ENCODE results near the gene ABTB2.
A peak's percentile ranks its signal among the peaks of the same experiment; 100 is the strongest.

Gene ABTB2

DNA sequence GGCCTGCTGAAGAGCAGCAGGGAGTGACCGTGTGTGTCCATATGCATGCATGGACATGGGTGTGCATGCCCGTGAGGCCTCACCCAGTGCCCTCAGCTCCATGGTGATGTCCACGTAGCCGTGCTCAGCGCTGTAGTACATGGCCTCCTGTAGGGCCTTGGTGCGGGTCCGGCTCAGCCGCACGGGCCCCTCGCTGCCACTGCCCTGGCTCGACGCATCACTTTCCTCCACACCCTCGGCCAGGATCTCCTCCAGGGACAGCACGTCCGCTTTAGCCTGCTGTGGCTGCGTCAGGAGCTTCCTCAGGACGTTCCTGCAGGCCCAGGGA, 195.4 kb downstream of the ABTB2 start:
- no peak for DNase-seq

DNA sequence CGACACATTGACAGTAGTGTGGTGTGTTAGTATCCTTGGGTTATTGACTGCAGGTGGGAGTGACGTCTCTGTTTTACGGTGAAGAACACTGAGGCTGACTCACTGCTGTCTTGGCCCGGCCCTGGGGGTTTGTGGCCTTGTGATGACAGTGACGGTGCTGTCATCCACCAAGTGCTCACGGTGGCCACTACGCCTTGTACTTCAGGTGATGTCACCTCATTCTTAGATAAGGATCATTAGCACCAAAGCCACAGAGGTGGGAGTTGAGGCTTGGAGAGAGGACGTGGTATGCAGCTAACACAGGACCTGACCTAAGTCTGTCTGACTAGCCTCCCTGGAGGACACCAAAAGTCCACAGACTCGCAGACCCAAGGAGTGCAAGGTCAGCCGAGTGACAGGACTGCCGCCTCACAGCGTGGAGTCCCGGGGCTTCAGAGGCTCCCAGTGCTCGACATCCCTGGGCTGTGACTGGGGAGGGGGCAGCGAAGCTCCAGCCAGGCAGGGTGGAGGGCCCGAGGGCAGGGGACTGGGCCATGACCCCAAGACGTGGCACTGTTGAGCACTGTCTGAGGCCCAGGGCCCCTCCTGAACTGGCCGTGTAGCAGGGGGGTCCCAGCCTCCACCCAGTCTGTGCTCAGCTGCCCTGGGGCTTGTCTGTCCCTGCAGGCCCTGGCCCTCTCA, 195.9 kb downstream of the ABTB2 start:
- DNase-seq, result peak; percentile 22 to 26

DNA sequence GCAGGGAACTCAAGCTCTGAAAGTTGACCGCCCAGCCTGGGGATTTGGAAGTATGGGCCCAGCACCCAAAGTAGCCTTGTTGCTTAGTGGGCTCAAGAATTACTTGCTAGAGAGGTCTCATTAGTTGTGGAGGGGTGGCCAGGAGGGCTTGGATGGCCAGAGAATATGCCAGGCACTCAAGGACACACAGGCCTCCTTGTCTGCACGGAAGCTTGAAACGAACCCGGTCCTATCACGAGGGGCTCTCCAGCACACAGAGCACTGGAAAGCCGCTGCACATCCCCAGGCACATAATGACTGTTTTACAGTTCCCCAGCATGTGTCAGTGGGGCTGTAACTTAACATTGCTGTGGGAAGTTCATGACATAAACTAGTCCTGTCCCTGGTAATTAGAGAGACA, 196.4 kb downstream of the ABTB2 start:
- no peak for DNase-seq

DNA sequence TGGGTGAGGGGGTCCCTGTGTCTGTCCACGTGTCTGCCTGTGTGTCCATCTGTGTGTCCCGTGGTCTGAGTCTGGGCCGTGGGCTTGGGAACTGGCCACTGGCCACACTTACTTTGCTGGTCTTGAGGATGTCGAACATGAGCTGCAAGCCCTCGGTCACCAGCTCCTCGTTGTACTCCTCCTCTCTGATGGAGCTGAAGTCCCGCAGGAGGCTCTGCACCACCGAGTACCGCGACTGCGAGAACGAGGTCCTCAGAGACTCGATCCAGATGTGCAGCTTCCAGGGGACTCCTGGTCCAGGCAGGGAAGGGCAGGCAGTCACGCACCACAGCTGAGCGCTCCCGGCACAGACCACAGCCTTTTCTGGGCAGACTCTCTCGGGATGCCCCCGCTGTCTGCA, 197.0 kb downstream of the ABTB2 start:
- DNase-seq, result no peak

DNA sequence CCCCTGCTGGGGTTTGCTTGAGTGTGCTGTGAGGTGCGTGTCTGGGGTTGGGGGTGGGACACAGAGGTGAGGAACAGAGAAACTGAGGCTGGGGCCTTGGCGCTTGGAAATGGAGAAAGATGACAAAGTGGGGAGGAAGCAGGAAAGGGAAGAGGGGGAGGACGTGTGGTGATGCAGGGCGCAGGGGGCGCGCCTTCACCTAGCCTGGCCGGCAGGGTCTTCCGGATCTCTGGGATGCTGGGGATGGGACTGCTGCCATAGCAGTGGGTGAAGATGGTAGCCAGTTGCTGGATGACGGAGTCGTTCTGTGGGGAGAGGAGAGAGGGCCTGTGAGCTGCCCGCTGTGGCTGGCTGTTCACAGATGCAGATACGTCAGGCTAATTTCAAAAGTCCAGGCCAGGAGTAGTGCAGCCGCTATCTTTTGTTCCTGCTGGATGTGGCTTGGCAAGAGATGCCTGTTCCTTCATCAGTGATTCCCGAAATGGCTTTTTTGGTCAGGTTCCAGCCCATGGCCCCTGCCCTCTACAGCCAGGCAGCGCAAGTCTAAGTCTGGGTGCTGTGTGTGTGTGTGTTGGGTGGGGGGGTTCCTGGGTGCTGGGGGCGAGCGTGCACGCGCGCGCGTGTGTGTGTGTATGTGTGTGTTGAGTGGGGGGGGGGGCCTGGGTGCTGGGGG, 197.6 kb downstream of the ABTB2 start:
- no peak for DNase-seq

DNA sequence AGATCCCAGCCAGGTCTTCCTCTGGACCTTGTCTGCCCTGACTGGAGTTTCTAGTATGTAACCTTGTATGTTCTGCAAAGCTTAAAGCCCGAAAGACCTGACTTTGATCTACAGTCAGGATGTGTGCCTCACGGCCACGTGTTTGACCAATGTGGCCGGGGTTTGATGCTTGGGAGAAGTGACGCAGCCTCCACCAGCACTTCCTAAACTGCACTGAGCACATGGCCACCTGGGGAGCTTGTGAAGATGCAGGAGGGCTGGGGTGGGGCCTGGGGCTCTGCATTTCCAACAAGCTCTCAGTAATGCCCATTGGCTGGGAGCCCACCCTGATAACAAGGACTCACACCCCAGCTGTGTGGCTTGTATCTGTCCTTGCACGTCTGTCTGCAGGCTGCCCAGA, 199.1 kb downstream of the ABTB2 start:
- no peak for DNase-seq

DNA sequence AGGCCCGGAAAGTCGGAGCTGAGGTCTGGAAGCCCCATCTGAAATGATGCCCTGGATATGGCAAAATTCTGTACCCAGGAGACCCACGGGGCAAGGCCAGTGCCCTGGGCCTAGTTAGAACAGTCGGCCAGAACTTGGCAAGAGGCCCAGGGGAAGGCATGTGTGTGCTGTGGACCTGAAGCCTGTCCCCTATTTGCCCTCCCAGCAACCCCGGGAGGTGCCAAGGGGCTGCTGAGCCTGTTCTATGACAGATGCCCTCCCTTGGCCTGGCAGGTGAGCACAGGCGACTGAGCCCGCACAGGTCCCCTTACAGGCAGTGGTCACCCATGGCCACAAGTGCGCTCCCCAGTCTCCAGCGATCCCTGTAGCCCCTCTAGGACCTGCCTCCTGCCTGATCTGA, 200.6 kb downstream of the ABTB2 start:
- no peak for DNase-seq

DNA sequence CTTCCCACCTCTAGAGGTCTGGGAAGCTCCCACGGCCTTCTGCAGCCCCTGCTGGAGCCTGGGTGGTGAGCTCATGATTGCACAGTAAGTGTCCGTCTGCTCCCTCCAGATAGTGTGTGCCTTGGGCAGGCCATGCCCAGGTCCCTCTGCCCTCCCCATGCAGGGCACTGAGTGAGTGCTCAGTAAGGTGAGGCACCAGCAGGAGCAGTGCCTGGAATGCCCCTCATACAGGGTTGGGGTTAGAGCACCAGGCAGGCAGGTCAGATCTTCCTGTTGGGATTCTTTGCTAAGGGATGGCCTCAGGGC, 202.1 kb downstream of the ABTB2 start:
- DNase-seq, result no peak

DNA sequence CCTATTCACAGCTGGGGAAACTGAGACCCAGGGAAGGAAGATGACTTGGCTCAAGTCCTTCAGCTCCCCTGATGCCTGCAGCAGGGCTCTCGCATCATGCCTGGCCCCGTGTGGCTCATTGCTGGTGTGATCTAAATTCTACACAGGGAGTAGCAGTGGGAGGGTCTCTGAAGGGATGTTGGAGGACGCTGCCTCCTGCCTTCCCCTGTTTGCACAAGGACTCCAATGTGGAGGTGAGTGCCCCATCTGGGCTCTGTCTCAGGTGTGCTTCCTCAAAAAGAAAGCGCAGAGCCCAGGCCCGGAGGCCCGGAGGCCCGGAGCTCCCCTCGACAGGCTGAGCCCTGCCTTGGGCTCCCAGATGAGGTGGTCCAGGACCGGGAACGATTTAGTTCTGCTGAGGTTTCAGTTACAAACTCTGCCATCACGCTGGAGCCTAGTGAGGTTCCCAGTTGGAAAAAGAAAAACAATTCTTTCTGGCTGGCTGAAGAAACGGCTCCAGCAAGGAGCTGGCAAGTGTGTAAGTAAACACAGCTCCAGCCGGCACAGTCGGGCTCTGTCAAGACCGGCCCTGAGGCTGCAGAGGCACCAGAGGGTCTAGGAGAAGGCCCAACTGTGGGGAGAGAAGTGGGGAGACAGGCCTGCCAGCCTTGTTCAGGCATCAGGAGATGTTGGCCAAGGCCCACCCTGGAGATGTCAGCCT, 202.6 kb downstream of the ABTB2 start:
- DNase-seq, result no peak

DNA sequence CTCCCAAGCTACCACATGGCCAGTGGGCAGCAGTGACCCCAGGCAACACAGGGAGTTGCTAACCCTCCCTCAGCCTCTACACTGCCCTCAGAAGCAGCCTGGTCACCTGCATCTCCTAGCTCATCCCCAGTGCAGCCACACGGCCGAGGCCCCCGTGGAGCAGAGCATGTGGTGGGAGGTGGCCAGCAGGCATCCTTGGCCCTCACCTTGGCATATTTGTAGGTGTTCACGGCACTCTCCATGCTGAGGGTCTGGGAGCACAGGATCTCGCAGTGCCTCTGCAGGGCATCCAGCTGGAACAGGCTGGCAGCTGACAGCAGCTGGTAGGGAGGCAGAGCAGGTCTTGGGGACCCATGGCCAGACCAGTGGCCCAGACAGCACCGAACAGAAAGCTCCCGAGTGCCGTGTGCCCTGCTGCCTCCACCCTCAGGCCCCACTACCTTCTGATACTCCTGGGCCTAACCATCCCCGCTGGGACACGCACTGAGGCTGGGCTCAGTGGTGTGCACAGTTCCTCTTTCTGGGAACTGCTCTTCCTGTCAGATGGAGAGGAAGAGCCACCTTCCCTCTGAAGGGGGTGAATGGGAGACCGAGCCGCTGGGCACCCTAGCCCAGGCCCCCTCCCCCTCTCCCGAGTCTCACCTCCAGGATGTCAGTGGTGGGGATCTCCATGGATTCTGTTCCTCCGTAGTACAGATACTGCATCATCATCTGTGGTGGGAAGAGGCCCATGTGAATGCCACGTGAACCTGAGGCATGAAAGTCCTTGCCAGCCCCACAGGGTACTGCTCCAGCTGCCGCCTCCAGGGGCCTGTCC, 203.5 kb downstream of the ABTB2 start:
- no peak for DNase-seq

DNA sequence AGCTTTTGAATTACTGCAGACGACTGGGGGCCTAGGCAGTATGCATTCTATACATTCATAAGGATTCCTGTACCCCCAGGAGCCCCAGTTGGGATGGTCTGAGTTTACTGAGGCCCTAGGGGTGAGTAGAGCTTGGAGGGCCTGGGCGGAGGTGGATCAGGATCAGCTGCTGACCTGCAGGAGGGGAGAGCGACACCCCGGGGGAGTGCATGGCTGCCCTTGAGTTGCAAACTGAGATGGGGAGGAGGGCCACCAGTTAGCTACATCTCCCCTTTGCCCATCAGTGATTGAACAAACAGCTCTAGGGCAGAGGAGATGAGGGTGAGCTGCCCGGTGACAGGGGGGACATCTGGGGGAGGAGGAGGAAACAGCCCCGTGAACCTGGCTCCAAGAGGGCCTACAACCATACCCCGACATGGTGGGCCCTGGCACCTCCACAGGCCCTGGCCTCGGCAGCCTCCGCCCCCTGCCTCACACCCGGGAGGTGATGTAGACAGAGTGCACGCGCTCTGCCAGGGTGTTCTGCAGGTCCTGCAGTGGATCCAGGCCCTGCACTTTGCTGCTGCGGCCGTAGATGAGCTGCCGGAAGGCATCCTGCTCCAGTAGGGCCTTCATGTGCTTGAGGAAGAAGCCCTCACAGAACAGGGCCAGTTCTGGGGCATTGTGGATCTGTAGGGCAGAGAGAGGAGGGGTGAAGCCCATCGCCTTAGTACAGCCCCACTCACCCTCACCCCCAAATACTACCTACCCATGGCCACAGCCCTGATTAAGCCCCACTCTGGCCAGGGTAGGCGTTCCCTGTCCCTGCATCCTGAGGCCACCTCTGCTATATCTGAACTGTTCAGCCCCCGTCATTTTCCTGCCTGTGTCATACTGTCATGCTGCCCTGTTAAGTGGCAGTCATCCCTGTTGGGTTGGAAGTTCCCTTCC, 205.6 kb downstream of the ABTB2 start:
- no peak for DNase-seq

DNA sequence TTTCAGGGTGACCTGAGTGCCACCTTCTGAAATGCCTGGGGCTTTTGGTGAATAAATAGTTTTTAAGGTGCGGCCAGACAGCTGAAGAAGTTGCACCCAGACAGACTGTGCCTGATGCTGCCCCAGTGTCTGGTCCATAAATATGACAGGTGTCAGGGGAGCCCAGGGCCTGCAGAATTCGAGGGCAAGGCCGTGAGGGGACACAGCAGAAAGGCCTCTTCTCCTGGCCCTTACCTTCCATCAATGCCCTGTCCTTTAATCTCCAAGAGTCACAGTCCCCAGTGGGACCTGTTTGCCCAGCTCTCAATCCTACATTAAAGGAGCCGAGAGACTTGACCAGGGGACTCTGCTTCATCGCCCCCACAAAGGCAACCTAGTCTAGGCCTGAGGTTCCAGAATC, 206.6 kb downstream of the ABTB2 start:
- no peak for DNase-seq

DNA sequence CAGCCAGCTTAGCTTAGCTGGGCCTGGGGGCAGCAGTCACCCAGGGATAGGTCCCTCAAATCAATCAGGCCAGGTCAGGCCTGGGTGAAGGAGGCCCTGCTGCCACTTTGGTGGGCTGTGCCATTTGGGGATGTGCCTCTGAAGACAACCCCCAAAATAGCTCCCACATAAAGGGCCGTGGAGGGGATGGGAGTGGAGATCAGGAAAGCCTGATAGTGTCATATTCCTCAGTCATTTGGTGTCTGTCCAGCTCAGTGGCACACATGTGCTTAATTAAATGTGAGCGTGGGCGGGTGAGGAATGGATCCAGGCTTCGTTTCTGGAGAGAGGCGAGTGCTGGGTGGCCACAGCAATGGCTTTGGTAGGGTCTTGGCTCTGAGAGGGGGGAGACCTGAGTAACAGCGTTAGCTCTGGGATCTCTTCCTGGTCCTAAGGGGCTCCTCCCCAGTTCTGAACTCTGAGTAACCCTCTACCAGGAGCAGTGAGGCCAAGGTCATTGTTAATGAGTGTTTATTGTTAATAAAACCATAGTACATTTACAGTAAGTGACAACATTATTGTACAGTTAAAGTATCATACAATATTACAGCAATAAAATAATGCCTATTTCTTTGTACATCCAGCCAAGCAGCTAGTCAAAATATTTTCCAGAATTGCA, 207.2 kb downstream of the ABTB2 start:
- DNase-seq, result no peak

DNA sequence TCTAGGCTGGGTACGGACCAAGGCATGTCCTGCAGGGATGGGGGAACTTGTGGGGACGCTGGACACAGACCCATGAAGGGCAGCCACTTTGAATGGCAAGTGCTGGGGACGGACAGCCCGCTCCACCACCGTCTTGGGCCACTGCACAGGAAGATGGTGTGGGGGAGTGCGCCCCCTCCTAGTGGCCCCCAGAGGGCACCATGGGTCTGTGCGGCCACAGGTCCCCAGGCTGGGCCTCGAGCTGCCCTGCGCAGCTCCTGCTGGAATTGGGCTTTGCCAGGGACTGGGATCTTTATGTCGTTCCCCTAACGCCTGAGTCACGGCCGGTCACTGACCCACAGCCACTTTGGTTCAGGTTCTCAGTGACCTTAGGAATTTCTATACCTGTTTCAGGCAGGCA, 208.0 kb downstream of the ABTB2 start:
- no peak for DNase-seq

DNA sequence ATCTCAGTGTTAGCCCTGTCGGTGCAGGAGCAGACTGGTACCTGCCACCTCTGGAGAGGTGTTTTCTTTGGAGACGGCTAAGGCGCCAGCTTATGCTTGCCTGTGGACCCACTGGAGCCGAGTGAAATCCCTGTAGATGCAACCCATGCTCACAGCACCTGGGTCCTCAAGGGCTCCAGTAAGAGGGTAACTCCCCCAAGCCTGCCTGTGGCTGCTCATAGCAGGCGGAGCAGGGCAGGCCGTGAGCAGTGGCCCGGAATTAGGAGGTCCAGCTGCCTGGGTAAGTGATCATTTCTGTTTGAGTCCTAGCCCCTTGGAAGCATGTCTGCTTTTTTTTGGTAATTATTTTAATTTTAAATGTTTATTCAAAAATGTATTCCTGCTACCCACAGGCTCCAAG, 208.5 kb downstream of the ABTB2 start:
- DNase-seq, result no peak

DNA sequence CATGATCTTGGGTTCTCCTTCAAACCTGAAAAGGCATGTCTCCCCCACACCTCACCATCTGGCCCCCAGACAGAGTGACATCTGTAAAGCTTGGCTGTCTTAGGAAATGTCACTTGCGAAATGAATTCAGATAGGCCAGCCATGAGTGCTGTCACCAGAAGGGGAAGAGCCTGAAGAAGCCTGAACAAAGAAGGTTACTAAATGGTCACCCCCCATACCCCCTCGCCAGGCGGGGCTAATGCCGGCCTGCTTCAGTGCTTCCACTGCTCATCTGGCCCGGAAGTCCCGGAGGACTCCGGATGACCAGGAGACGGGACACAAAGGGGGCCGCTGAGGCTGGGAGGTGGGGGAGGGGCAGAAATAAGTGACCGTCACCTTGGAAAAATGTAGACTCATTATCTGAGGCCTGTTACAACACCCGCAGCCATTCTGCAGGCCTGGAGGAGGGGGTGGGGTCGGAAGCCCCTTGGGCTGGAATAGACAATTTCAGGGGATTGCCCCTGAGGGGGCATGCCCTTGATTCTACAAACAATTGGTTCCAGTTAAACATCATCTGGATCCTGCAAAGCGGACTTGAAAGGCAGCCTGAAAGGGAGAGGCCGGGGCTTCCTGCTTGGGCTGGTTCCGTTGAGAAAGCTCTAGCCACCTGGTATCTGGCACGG, 209.2 kb downstream of the ABTB2 start:
- DNase-seq, result no peak

DNA sequence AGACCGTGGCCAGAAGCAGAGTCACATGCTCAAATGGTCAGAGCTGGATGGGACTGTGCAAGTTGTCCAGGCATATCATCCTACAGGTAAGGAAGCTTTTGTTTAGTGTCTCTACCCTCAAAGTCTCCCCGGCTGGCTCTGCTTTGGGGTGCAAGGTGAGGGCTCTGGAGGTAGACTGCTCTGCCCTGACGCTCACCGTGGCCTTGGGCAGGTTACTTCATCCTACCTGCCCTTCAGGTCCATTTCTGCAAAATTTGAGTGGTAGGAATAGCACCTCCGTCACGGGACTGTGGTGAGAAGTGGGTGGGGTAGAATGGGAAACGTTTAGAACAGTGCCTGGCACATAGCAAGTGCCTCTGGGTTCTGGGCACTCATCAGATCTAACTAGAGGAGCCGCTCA, 210.2 kb downstream of the ABTB2 start:
- no peak for DNase-seq

DNA sequence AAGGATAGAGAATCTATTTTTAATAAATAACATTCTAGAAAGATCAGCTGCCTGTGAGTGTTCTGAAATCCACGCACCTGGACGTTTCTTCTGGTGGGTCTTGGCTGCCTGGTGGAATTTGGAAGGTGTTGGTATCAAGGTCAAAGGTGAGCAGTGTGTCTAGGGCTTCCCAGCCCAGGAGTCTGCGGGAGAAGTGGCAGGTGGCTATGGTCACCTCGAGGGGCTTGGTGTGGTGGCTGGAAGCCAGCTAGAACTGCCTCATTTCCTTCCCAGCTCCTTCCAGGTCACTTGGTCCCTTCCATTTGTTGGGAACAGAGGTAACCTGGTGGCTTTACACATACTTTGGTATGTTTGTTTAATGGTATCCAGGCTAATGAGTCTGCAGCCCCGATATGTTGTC, 210.9 kb downstream of the ABTB2 start:
- DNase-seq, result no peak

DNA sequence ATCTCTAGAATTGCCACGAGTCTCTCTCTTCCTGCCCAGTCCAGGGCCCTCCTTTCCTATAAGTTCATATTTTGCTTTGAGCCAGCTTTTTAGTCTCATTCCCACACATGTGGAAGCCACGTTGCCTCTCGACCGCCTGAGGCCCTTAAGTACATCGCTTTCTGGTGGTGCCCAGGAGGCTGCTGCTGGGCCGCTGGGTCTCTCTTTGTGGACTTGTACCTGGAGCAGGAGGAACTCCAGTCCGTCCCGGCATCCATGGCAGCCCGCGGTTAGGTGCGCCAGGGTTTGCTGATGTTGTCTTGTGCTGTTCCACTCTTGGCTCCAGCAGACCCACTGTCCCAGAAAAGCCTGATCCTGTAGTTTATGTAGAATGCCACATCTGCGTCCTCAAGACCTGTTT, 211.4 kb downstream of the ABTB2 start:
- DNase-seq, result no peak

DNA sequence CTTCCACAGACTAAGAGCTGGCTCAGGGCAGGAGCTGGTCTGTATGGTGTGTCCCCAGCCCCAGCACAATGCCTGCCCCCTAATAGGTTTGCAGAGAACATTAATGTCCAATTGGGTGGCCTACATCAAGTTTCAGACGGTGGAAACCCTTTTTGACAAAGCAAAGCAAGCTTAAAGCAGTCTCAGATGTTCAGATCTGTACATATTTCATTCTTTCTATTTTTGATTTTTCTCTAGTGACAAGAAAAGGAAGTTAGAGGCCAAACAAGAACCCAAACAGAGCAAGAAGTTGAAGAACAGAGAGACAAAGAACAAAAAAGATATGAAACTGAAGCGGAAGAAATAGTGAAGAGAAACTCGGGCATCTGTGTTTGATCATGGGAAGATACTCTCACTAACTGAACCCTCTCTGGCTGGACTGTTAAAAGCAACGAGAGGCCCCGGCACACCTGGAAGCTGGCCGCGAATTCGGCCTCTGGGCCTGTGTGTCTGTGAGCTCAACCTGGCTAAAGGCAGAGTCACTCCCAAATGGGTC, 211.9 kb downstream of the ABTB2 start:
- DNase-seq, result no peak

DNA sequence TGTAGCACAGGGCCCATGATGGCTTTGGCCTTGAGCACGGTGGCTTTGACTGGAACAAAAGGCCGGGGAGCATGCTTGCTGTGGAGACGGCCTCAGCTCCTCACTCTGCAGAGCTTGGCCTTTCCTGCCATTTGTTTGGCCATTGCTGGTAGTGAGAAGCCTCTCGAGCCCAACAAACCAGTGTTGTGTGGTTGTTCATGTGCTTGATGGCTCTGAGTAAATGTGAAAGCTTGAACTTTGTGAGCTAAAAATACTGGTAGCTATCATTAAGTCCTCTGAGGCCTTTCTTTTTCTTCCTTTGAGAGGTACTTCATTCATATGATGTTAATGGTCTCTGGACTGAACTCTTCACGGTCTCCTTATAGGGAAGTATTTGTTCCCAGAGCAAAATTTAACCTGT, 212.7 kb downstream of the ABTB2 start:
- DNase-seq, result no peak
